Activated CD4-positive, alpha-beta T cell treated with anti-CD3 and anti-CD28 coated beads, Interleukin-2, Interleukin-6, amounts not matched to agents 100 ng/mL and 50 ng/mL, durations not matched to agents 16 hours and 8 hours (primary cell): ENCODE results near the gene ERAL1.
"Not testable (repeated sequence)": the region's sequence is repeated elsewhere in the genome, so short reads cannot be mapped to it uniquely, and the experiment has no call there.

Experiments used
- DNase-seq: peaks from one replicate; pipeline ENCODE4 v3.0.0-alpha.2; 2020

ERAL1 gene

DNA sequence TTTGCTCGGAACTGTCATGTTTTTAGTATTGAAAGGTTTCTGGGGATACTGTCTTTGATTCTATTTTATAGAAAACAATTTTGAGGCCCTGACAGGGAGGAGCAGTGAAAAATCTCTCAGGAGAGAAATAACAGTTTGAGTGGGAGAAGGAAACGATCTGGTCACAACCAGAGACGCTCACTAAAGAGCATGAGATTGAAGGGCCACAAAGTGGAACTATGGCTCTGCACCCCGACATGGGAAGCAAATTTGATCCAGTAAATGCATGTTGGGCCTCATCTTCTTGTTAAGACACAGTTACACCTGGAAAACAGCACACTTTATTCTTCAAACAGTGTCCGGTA, 492 bp downstream of the ERAL1 start:
- no peak for DNase-seq

DNA sequence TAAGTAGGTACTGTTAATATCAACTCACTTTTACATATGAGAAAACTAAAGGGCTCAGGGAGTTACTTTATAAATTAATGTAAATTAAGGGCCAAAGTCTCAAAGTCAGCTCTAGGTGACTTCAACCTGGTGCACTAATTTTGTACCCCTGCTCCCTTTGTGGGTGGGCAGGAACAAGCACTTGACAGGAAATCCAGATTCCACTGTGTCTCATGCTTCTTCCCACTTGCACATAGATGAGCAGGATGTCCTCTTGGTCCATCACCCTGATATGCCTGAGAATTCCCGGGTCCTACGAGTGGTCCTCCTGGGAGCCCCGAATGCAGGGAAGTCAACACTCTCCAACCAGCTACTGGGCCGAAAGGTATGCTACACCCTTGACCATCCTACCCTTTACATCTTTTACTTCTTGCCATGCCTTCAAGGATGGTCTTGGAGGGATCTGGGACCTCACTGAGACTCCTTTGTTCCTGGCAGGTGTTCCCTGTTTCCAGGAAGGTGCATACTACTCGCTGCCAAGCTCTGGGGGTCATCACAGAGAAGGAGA, 1.3 kb downstream of the ERAL1 start:
- no peak for DNase-seq

DNA sequence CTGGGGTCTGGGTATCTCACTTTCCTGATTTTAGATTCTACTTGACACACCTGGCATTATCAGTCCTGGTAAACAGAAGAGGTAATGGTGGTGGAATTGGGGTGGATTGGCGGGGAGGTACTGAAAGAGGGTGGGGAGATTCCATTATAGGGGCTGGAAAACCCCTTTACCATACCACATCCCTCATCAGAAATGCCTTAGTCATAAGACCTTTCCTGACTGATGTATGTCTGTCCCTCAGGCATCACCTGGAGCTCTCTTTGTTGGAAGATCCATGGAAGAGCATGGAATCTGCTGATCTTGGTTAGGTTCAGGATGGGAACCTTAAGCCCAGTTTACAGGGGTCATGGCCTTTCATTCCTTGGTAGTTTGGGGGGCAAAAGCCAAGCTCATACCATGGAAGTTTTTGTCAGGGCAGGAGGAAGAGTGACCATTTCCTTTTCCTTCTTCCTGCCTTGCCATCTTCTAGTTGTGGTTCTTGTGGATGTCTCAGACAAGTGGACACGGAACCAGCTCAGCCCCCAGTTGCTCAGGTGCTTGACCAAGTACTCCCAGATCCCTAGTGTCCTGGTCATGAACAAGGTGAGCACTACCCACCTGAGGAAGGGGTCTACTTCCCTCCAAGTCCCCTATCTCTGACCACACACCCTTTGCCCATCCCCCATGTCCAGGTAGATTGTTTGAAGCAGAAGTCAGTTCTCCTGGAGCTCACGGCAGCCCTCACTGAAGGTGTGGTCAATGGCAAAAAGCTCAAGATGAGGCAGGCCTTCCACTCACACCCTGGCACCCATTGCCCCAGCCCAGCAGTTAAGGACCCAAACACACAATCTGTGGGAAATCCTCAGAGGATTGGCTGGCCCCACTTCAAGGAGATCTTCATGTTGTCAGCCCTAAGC, 3.3 kb downstream of the ERAL1 start:
- DNase-seq, result no peak

DNA sequence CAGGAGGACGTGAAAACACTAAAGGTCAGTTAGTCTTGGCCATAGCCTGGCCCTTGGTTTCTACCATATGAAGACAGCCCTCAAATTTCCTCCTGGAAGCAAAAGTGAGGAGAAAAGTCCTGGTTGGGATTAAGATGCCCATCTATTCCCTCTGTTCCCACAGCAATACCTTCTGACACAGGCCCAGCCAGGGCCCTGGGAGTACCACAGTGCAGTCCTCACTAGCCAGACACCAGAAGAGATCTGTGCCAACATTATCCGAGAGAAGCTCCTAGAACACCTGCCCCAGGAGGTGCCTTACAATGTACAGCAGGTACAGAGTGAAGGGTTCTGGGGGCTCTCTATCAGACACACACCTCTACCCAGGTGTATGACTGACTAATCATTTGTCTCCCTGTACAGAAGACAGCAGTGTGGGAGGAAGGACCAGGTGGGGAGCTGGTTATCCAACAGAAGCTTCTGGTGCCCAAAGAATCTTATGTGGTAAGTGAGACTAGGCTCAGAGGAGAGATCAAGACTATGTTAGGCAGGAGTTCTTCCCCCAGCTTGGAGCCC, 4.1 kb downstream of the ERAL1 start:
- no peak for DNase-seq

DNA sequence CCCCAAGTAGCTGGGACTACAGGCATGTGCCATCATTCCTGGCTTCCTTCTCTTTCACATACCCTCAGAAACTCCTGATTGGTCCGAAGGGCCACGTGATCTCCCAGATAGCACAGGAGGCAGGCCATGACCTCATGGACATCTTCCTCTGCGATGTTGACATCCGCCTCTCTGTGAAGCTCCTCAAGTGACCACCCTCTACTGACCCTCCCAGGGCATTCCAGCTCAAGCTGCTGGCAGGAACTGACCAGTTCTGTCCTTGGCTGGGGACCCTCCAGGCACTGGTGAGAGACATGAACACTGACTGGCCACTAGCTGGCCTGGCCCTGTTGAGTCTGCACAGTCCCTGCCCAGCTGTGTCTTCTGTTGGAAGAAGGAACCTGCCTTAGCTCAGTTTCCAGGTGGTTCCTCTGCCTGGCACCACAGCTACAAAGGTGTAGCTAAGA, 5.6 kb downstream of the ERAL1 start:
- no peak for DNase-seq

DNA sequence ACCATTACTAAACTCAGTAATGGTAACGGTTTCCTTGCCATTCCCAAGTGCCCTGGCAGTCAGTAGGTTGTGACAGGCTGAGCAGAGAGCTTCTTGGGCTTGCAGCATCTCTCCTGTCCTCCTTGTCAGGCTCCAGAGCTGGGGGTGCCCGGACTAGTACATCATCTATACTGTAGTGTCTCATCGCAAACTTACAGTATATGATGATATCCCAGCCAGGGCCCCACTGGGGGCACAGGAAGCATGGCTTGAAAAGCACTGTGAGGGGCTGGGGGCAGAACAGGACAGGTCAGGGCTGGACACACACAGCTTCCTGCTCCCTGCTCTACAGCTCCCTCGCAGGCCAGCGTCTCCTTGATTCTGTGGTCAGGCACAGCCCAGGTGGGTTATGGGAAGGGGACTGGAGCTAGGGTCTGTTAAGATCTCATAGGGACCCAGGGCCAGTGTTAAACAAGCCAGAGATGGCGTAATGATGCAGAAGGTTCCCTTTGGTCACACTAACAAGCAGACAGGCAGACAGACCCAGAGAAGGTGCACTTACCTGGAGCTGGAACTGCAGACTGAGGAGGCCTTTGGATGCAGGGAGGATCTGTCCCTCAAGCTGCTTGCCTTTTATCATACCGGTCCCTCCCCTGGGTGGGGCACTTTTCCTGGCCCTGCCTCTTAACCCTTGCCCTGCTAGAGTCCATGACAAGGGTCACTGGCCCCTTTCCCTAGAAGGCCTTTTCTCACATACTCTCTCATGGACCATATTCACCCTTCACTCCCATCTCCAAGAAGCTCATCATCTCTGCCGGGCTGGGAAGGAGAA, 6.8 kb downstream of the ERAL1 start:
- DNase-seq, result no peak

DNA sequence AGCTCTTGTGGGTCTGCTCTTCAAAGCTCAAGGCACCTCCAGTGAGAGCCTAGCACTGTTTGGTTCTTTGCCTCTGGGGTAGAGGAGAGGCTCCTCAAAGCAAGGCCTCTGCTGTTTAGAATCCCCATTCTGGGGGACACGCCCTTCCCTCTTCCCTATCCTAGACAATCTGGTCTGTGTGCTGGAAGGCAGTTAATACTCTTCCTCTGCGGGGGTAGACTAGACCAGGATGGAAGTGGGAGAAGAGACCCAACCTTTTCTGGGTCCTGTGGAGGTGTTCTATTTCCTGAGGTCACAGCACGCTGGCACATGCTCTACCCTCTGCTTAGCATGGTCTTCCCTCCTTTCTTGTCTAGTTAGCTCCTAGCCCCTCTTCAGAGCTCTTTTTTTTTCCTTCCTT, 7.7 kb downstream of the ERAL1 start:
- DNase-seq, result no peak

DNA sequence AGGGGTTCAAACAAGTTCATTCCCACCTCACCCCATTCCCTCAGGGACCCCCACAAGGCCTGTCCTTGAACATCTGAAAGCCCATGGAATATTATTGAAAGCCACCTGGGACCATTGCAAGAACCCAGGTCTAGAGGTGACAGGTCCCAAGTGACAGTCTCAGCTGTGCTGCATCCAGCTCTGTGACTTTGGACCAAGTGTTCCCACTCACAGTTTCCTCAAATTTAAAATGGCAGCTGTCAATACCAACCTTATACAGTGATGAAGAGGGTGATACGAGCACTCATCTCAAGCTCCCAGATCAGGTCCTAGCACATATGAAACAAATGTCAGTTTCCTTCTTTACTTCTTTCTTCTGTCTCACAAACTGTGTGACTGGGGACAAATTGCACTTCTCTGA, 9.1 kb downstream of the ERAL1 start:
- no peak for DNase-seq

DNA sequence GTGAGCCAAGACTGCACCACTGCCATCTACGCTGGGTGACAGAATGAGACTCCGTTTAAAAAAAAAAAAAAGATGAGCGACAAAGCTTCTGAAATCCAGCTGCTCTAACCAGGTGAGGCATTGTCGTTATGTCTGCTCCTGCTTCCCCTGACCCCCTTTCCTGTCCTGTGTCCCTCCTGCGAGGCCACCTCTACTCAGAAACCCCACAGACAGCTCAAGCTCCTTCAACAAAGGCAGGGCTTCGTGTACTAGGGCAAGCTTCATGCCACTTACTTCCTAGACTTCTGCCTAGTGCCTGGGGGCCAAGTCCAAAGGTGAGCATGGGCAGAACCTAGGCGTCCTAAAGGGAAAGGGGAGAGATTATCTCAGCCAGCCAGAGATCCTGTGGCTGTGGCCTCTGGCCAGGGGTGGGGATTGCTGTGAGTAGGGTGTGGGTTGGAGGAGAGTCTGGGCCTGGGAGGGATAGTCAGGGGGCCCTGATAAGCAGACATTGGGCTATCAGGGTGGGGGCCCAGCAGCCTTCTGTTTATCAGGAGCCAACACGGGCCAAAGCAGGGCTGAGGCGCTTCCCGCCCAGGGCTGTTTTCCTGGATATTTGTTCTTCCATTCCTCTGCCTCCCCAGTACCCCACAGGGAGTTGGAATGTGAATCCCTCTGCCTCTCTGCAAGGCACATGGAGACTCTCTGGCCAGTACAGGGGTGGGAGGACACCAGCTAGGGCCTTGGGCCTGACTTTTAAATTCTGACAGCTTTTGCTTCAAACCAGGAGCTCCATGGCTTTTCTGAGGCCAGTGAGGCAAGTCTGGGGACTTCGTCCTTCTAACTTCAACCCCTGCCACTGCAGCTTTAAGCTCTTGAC, 10.4 kb downstream of the ERAL1 start:
- DNase-seq, result no peak

DNA sequence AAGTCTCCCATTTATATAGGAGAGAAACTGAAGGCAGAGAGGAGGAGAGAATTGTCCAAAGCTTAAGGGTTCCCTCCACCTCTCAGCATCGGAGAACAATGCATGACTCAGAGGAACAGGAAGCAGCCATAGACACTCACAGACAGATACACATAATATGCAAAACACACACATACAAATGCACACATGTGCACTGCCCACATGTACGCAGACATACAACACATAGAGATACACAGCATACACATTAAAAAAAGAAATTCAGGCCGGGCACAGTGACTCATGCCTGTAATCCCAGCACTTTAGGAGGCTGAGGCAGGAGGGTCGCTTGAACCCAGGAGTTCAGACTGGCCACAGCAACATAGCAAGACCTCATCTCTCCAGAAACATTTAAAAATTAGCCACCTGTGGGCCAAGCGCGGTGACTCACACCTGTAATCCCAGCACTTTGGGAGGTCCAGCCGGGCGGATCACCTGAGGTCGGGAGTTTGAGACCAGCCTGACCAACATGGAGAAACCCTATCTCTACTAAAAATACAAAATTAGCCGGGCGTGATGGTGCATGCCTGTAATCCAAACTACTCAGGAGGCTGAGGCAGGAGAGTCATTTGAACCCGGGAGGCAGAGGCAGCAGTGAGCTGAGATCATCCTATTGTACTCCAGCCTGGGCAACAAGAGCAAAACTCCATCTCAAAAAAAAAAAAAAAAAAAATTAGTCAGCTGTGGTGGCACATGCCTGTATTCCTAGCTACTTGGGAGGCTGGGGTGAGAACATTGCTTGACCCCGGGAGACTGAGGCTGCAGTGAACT, 11.3 kb downstream of the ERAL1 start:
- DNase-seq, result peak; percentile 17

DNA sequence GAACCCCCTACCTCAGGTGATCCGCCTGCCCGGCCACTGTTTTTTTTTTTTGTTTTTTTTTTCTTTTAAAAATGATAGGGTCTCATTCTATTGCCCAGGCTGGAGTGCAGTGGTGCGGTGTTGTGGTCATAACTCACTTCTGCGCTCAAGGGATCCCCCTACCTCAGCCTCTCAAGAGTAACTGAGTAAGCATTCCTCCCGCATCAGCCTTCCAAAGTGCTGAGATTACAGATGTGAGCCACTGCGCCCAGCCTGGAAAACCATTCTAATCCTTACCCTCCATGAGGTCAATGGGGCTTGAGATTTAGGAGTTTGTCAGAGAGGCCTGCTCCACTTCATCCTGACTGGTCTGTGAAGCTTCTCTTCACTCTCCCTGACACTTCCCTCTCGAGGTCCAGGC, 12.5 kb downstream of the ERAL1 start:
- no peak for DNase-seq

DNA sequence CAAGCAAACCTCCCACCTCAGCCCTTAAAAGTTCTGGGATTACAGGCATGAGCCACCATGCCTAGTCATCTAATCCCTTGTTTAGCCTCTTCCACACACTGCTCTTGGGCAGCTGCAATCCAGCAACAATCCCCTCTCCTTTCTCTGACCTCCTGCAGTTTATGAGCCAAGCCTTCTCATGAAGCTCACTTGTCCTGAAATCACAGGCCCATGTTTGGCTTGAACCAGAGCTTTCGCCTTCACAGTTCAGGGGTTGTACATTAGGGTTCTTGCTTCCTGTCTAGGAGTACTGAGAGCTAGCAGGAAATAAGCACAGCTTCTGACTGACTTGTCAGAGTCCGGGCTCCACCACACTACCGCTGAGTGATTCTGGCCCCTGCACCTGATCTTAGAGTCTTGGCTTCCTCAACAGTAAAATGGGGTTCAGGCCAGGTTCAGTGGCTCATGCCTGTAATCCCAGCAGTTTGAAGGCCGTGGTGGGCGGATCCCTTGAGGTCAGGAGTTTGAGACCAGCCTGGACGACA, 16.3 kb downstream of the ERAL1 start:
- peak; percentile 79 for DNase-seq

DNA sequence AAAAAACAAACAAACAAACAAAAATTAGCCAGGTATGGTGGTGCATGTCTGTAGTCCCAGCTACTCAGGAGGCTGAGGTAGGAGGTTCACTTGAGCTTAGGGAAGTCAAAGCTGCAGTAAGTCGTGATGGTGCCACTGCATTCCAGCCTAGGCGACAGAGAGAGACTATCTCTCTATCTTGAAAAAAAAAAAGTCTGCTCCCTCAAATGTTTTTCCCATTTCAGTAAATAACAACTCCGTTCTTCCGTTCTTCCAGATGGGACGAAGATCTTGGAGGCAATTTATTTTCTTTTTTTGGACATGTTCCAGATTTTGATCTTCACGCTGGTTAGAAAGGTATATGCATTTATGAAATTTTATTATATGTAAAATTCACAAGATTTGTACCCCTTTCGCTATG, 19.0 kb downstream of the ERAL1 start:
- DNase-seq, result no peak

DNA sequence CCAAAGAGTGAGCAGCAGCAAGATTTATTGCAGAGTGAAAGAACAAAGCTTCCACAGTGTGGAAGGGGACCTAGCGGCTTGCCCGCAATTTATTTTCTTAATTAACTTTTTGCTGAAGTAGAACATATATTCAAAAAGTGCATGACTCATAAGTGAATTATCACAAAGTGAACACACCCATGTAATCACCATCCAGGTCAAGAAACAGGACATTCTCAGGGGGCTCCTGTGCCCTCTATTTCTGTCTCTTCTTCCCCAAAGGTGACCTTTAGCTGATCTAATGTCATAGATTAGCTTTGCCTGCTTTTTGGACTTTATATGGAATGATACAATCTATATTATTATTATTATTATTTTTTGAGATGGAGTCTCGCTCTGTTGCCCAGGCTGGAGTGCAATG, 19.9 kb downstream of the ERAL1 start:
- no peak for DNase-seq

DNA sequence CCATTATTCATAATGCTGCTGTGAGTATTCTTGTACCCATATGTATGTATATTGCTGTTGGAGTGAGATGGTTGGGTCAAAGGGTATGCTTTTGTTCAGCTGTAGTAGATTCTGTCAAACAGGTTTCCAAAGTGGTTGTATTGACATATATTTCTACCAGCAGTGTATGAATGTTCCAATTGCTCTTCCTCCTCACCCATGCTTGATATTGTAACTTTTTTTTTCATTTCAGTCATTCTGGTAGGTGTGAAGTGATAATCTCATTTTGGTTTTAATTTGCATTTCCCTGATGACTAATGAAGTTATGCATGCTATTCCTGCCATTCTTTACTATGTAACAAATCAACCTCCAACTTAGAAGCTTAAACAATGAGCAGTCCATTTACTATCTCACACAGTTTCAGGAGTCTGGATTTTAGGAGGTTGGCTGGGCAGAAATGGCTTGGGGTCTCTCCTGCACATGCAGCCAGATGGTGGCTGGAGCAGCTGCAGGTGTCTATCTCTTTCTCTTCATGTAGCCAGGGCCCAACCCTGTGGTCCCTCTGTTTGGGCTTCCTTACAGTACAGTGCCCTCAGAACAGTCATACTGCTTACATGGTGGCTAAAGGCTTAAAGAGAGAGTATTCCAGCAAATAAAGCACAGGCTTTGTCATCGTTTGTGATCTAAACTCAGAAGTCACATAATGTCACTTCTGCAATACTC, 21.2 kb downstream of the ERAL1 start:
- peak; percentile 29 for DNase-seq

DNA sequence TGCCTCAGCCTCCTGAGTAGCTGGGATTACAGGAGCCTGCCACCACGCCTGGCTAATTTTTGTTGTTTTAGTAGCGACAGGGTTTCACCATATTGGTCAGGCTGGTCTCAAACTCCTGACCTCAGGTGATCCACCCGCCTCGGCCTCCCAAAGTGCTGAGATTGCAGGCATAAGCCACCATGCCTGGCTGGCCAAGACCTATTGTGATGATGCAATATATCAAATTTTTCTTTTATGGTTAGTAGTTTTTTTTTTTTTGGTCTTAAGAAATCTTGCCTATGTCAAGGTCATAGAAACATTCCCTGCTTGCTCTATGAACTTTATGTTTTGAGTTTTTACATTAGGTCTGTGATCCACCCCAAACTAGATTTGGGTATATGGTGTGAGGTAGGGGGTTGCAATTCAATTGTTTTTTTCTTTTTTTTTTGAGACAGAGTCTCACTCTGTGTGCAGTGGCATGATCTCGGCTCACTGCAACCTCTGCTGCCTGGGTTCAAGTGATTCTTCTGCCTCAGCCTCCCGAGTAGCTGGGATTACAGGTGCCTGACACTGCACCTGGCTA, 22.4 kb downstream of the ERAL1 start:
- DNase-seq, result not testable (repeated sequence)

DNA sequence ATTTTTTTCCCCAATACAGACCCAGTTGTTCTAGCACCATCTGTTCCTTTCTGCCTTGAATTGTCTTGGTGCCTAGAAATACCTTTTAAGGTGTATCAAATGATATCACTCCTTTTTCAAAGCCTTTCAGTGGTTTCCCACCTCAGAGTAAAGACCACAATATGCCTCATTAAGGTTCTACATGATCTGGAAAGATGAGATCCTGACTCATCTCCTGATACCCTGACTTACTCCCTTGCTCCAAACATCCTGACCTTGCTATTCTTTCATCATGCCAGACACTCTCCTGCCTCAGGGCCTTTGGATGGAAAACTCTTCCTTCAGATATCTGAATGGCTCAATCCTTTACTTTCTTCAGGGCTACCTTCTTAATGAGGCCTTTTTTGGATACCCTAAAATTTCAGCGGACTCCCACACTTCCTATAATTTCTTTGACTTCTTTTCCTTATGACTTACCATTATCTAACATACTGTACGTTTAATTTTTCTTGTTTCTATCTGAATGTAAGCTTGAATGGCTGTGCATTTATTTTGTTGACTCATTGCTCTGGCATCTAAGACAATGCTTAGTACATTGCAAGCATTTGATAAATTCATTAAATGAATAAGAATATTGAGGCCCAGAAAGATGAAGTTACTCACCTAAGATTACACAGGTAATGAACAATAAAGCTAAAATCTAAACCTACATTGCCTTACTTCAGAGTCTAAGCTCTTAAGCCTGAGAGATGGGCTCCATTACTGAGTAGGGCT, 23.5 kb downstream of the ERAL1 start:
- no peak for DNase-seq

DNA sequence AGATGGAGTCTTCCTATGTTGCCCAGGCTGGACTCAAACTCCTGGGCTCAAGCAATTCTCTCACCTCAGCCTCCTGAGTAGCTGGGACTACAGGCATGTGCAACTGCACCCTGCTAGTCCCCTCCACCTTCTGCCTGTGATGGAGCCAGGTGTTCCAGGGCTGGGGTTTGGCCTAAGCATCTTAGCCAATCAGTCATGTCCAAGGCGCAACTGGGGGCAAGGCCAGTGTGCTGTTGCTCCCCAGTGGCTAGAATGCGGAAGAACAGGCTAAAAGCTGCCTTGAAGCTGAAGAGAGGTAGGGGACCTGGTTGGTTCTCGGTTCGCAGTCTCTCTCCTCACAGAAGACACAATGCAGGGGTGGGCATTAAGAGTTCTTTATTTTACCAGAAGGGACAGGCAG, 24.2 kb downstream of the ERAL1 start:
- peak; percentile 39 for DNase-seq

DNA sequence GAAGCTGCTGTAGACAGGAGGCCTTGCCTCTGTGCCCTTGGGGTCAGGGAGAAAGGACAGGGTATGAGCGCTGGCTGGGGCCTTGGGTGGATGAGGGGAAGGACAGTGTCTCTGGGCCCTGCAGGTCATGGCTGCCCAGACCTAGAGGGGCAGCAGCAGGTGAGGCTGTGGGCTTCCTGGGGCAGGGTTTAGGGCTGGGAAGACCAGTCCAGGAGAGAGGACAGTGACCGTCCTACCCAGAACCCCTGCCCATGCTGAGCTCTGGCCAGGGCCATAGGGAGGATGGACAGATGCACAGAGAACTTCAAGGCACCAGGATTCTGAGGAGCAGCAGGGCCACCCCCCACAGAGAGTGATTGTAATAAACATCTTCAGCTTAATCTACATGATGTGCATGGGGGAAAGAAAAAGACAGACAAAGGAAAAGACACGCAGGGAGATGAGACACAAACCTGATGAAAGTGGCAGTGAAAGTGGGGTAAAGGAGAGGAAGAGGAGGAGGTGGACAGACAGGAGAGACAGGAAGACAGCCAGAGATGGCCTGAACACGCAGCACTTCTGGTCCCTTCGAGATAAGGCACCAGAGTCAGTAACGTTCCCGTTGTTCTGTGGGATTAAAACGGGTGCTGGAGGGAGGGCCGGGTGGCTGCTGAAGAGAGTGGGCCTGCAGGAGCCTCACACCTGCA, 25.2 kb downstream of the ERAL1 start:
- no peak for DNase-seq
